Endothelial cell of umbilical vein (primary cell): ENCODE data around the gene KCNB1. TPM values are rescaled to one million over a fixed set of nuclear protein-coding genes. Genes with fewer than 3 reads are reported as not detected.

Experiments
- BruUV-seq: library from RNA; stranded (reverse); fragments of 400-500 nt; replicated peaks from 2 replicates; lab custom pipeline; 2021; lab: Mats Ljungman, UMichigan
- CTCF ChIA-PET: fragments of 300-600, 350-600 bp; sonication (Branson Sonifier 250); formaldehyde crosslinking; loops from one replicate; lab custom pipeline; 2021; ENCODE audit warnings: antibody characterized with exemption, inconsistent platforms; lab: Charles Lee
- POLR2A ChIA-PET: fragments of 300-600, 350-600 bp; sonication (Branson Sonifier 250); formaldehyde crosslinking; loops from one replicate; lab custom pipeline; 2021; ENCODE audit warnings: antibody characterized with exemption, inconsistent platforms; lab: Charles Lee
- DNase-seq: peaks from one replicate; pipeline ENCODE4 v3.0.0-alpha.2; 2011; ENCODE audit warnings: low read depth, low spot score
- FAIRE-seq: peaks from 2 replicates; lab custom pipeline; 2011; peaks lifted over from hg19 to GRCh38; lab: Jason Lieb, UNC
- H2AFZ ChIP-seq: 2 replicates; pipeline ENCODE4 v1.6.0; 2012; ENCODE audit warnings: low read depth, low read length, control low read depth, inconsistent platforms
- H3K27ac ChIP-seq: 2 replicates; pipeline ENCODE4 v1.5.1; 2011; ENCODE audit warnings: low read depth, mild to moderate bottlenecking, control low read depth, low read length, moderate library complexity; ENCODE audit not compliant: insufficient read depth
- H3K27me3 ChIP-seq, 2 experiments: 2 replicates each; pipeline versions ENCODE4 v1.6.0 to v1.6.1; 2011; ENCODE audit warnings: low read length in 2 of 2, mixed read lengths in 1 of 2; ENCODE audit not compliant: control insufficient read depth in 2 of 2, insufficient read depth in 2 of 2
- H3K36me3 ChIP-seq, 2 experiments: 2 replicates in 1 of 2; 3 replicates in 1 of 2; pipeline ENCODE4 v1.5.1; 2011; ENCODE audit warnings: low read length in 2 of 2, mild to moderate bottlenecking in 1 of 2, moderate library complexity in 1 of 2; ENCODE audit not compliant: control insufficient read depth in 2 of 2, insufficient read depth in 2 of 2; ENCODE audit errors: extremely low read depth in 1 of 2
- H3K4me1 ChIP-seq: 3 replicates; pipeline ENCODE4 v1.5.1; 2011; ENCODE audit warnings: mild to moderate bottlenecking, low read length; ENCODE audit not compliant: control insufficient read depth, insufficient read depth; ENCODE audit errors: extremely low read depth
- H3K4me2 ChIP-seq: 2 replicates; pipeline ENCODE4 v1.6.1; 2011; ENCODE audit warnings: low read length, control low read depth, mixed read lengths; ENCODE audit not compliant: insufficient read depth
- H3K4me3 ChIP-seq, 3 experiments: fragments of 200-600 bp in 1 of 3; sonication (generic), shearing (Covaris generic) in 1 of 3; replicated peaks in 1 of 3; 2 replicates each; pipeline ENCODE4 v1.5.1; 2011 to 2016; ENCODE audit warnings: control low read depth in 3 of 3, low read length in 3 of 3, mild to moderate bottlenecking in 2 of 3, inconsistent platforms in 1 of 3, low read depth in 1 of 3, moderate library complexity in 1 of 3; ENCODE audit not compliant: insufficient read depth in 1 of 3
- H3K79me2 ChIP-seq: 2 replicates; pipeline ENCODE4 v1.6.0; 2012; ENCODE audit warnings: low read length, inconsistent platforms; ENCODE audit not compliant: control insufficient read depth, insufficient read depth
- H3K9ac ChIP-seq: replicated peaks from 2 replicates; pipeline ENCODE3; 2011; ENCODE audit warnings: low read length, control low read depth; ENCODE audit not compliant: insufficient read depth; ENCODE audit errors: extremely low read depth
- H3K9me1 ChIP-seq: replicated peaks from 3 replicates; pipeline ENCODE4 v1.6.0; 2011; ENCODE audit warnings: mild to moderate bottlenecking, low read length; ENCODE audit not compliant: control insufficient read depth, insufficient read depth; ENCODE audit errors: extremely low read depth
- H3K9me3 ChIP-seq: replicated peaks from 2 replicates; pipeline ENCODE4 v1.5.1; 2012; ENCODE audit warnings: low read length, inconsistent platforms; ENCODE audit not compliant: control insufficient read depth, insufficient read depth
- H4K20me1 ChIP-seq: replicated peaks from 2 replicates; pipeline ENCODE3; 2011; ENCODE audit warnings: mild to moderate bottlenecking, low read length; ENCODE audit not compliant: control insufficient read depth, insufficient read depth; ENCODE audit errors: extremely low read depth
- CTCF ChIP-seq, 2 donors: IDR thresholded peaks; 1 replicate in 1 of 2; 2 replicates in 1 of 2; pipeline ENCODE4 v1.5.1; 2011; ENCODE audit warnings: low read length in 2 of 2, mild to moderate bottlenecking in 2 of 2, moderate library complexity in 2 of 2, control low read depth in 1 of 2, inconsistent platforms in 1 of 2, low read depth in 1 of 2; ENCODE audit not compliant: insufficient read depth in 1 of 2; ENCODE audit errors: extremely low read depth in 1 of 2
- EZH2 ChIP-seq: IDR thresholded peaks from 2 replicates; pipeline ENCODE4 v1.6.1; 2012; ENCODE audit warnings: borderline replicate concordance, low read depth, mild to moderate bottlenecking, moderate library complexity, low read length, inconsistent platforms; ENCODE audit not compliant: severe bottlenecking
- FOS ChIP-seq: IDR thresholded peaks from 2 replicates; pipeline ENCODE4 v1.6.1; 2011; ENCODE audit warnings: mild to moderate bottlenecking, low read length, moderate library complexity, borderline replicate concordance; ENCODE audit not compliant: insufficient read depth
- GATA2 ChIP-seq: IDR thresholded peaks from 2 replicates; pipeline ENCODE4 v1.7.0; 2011; ENCODE audit warnings: low read depth, mild to moderate bottlenecking, moderate library complexity, mixed read lengths, low read length; ENCODE audit not compliant: insufficient read length, insufficient read depth
- JUN ChIP-seq: IDR thresholded peaks from 2 replicates; pipeline ENCODE4 v1.6.1; 2011; ENCODE audit warnings: borderline replicate concordance, low read depth; ENCODE audit not compliant: insufficient read length, insufficient read depth
- MAX ChIP-seq: IDR thresholded peaks from 2 replicates; pipeline ENCODE4 v1.6.1; 2011; ENCODE audit not compliant: insufficient read depth, insufficient read length
- MYC ChIP-seq: IDR thresholded peaks from one replicate; pipeline ENCODE4 v1.6.1; 2011; ENCODE audit warnings: mild to moderate bottlenecking, low read depth, low read length
- POLR2A ChIP-seq: IDR thresholded peaks from 2 replicates; pipeline ENCODE4 v1.6.1; 2012; ENCODE audit warnings: low read depth, mild to moderate bottlenecking, control low read depth, low read length
- POLR2AphosphoS5 ChIP-seq: IDR thresholded peaks from 2 replicates; pipeline ENCODE4 v1.6.1; 2012; ENCODE audit warnings: low read depth, mild to moderate bottlenecking, control low read depth, low read length, moderate library complexity; ENCODE audit not compliant: insufficient read depth
- dilution Hi-C: fragments of 300-500 bp; cut with MboI; formaldehyde crosslinking; loops from one replicate; pipeline ENCODE4 v1.15.0; 2019; ENCODE audit warnings: low sequenced_read_pairs; ENCODE audit not compliant: extremely low pct_ligation_motif_present
- intact Hi-C: fragments of 100-400 bp; cut with micrococcal nuclease; formaldehyde crosslinking; loops from one replicate; pipeline ENCODE4 v1.10.0; 2022
- polyA plus RNA-seq, 4 experiments: library from polyadenylated mRNA; depleted of rRNA in 3 of 4; stranded (reverse) in 3 of 4; unstranded in 1 of 4; fragments of >200 nt; gene quantifications; 2 replicates each; pipeline versions ENCODE4 v1.2.1 to v1.2.3, GENCODE V29; 2011 to 2012; ENCODE audit warnings: missing spikeins in 1 of 4
- total RNA-seq: library from RNA; stranded (reverse); gene quantifications from 2 replicates; pipeline ENCODE4 v1.2.3, GENCODE V29; 2021

KCNB1 gene
- total and polyA plus RNA-seq, 2 donors (not counting 3 experiments of a cell fraction or from before 2014, with no cell fraction given), result not detected

GRCh38 chr20:49346682-49347081 lies 135.8 kb downstream of the KCNB1 start:
- no peaks in the 10 kb centered on the region for H4K20me1 ChIP-seq
- no TSS peak for BruUV-seq
- dilution Hi-C loops, result no loop called here
- H2AFZ ChIP-seq, result no peak overlapping the region
- CTCF ChIA-PET, result interaction anchor here (0.9 to 2.0 kb wide), 5 partner anchors 26 to 195 kb away, joined by 3 to 5 read pairs (median 4); no protein-coding TSS in a partner anchor
- POLR2A ChIA-PET, result no interaction called here
- no peaks in the 10 kb centered on the region for H3K9me3 ChIP-seq
- H3K36me3 ChIP-seq, result no peaks in the 10 kb centered on the region
- peaks cover 3% of the 10 kb centered on the region for H3K4me1 ChIP-seq
- no peaks in the 10 kb centered on the region for H3K79me2 ChIP-seq
- intact Hi-C loops, result no loop called here
- H3K4me2 ChIP-seq, result no peak overlapping the region
- DNase-seq, result no peak
- no peak for TF ChIP-seq GATA2
- no peak for TF ChIP-seq MAX
- no peak overlapping the region for H3K27ac ChIP-seq
- H3K27me3 ChIP-seq, result peaks cover 4 to 13% of the 10 kb centered on the region in 2 experiments
- no peaks in the 10 kb centered on the region for H3K9me1 ChIP-seq
- H3K9ac ChIP-seq, result no peak overlapping the region
- H3K4me3 ChIP-seq, result no peak overlapping the region
- FAIRE-seq, result no peak

GRCh38 chr20:49345524-49345923 lies 136.9 kb downstream of the KCNB1 start:
- no peak overlapping the region for H3K4me2 ChIP-seq
- H2AFZ ChIP-seq, result no peak overlapping the region
- peaks cover 1 to 11% of the 10 kb centered on the region in 2 experiments for H3K27me3 ChIP-seq
- dilution Hi-C loops, result no loop called here
- intact Hi-C loops, result no loop called here
- no peaks in the 10 kb centered on the region for H3K79me2 ChIP-seq
- POLR2A ChIA-PET, result no interaction called here
- CTCF ChIA-PET, result interaction anchor here (0.6 to 3.1 kb wide), 8 partner anchors 11 to 196 kb away, joined by 3 to 10 read pairs (median 4); no protein-coding TSS in a partner anchor
- H3K27ac ChIP-seq, result no peak overlapping the region
- no peaks in the 10 kb centered on the region for H3K9me3 ChIP-seq
- no peak overlapping the region for H3K4me3 ChIP-seq
- FAIRE-seq (no peak), DNase-seq (no peak)
- peaks cover 3% of the 10 kb centered on the region for H3K4me1 ChIP-seq
- H4K20me1 ChIP-seq, result no peaks in the 10 kb centered on the region
- no peak for TF ChIP-seq EZH2
- no peak for TF ChIP-seq CTCF (IDR thresholded peaks at IDR 0.05; ENCODE audit: extremely low read depth in 1 of 2, insufficient read depth in 1 of 2, low read depth in 1 of 2, low read length in 2 of 2)
- TF ChIP-seq POLR2A, result no peak
- no peak for TF ChIP-seq MYC
- no peak for TF ChIP-seq JUN
- TF ChIP-seq GATA2, result no peak
- no peak for TF ChIP-seq FOS
- no peak for TF ChIP-seq POLR2AphosphoS5
- no peak for TF ChIP-seq MAX
- no peaks in the 10 kb centered on the region for H3K36me3 ChIP-seq
- H3K9me1 ChIP-seq, result no peaks in the 10 kb centered on the region
- no TSS peak for BruUV-seq
- H3K9ac ChIP-seq, result no peak overlapping the region
